IMR-90 (cell line): ENCODE results near the gene MYNN. TPM values are rescaled to one million over a fixed set of nuclear protein-coding genes. Genes with fewer than 3 reads are reported as not detected.

Experiments used
- ATAC-seq: fragments of 200-7000 bp; cut with Tn5 transposase; 2 replicates; pipeline ENCODE4 v1.9.1; 2020; ENCODE audit warnings: low read depth, mild to moderate bottlenecking, moderate library complexity
- BruUV-seq: library from RNA; stranded (reverse); fragments of 400-500 nt; replicated peaks from 2 replicates; lab custom pipeline; 2021; lab: Mats Ljungman, UMichigan
- CTCF ChIA-PET: fragments of 300-600 bp; formaldehyde crosslinking; extraction: SDS; loops from one replicate; lab custom pipeline; 2021; ENCODE audit warnings: antibody characterized with exemption; lab: Yijun Ruan, JAX
- POLR2A ChIA-PET: fragments of 300-600 bp; sonication (Branson Sonifier 250); formaldehyde crosslinking; loops from one replicate; lab custom pipeline; 2022; ENCODE audit warnings: antibody characterized with exemption; ENCODE audit not compliant: unreplicated experiment; lab: Charles Lee
- DNase-seq: peaks from one replicate; pipeline ENCODE4 v3.0.0; 2013
- H2AFZ ChIP-seq: replicated peaks from 2 replicates; pipeline ENCODE3; 2013; ENCODE audit warnings: low read length, mild to moderate bottlenecking; ENCODE audit not compliant: poor library complexity
- H2AK5ac ChIP-seq: 2 replicates; pipeline ENCODE4 v1.6.1; 2013; ENCODE audit warnings: low read depth, low read length, inconsistent platforms
- H2AK9ac ChIP-seq: replicated peaks from 2 replicates; pipeline ENCODE3; 2013; ENCODE audit warnings: mild to moderate bottlenecking, low read depth, low read length, moderate library complexity; ENCODE audit not compliant: poor library complexity
- H2BK120ac ChIP-seq: 2 replicates; pipeline ENCODE4 v1.6.1; 2013; ENCODE audit warnings: low read depth, low read length, inconsistent platforms
- H2BK15ac ChIP-seq: 3 replicates; pipeline ENCODE4 v1.6.1; 2013; ENCODE audit warnings: low read depth, low read length, inconsistent platforms
- H2BK20ac ChIP-seq: 2 replicates; pipeline ENCODE4 v1.6.1; 2013; ENCODE audit warnings: low read depth, mild to moderate bottlenecking, inconsistent platforms, low read length, moderate library complexity
- H2BK5ac ChIP-seq: 2 replicates; pipeline ENCODE4 v1.6.1; 2013; ENCODE audit warnings: mild to moderate bottlenecking, low read depth, low read length, inconsistent platforms; ENCODE audit not compliant: poor library complexity, severe bottlenecking
- H3K14ac ChIP-seq: replicated peaks from 2 replicates; pipeline ENCODE4 v1.6.1; 2013; ENCODE audit warnings: low read depth, low read length, inconsistent platforms
- H3K18ac ChIP-seq: 2 replicates; pipeline ENCODE4 v1.6.1; 2013; ENCODE audit warnings: low read depth, low read length, control low read depth
- H3K23ac ChIP-seq: 2 replicates; pipeline ENCODE4 v1.6.1; 2013; ENCODE audit warnings: low read depth, low read length, inconsistent platforms
- H3K27ac ChIP-seq: 2 replicates; pipeline ENCODE4 v1.5.1; 2013; ENCODE audit warnings: mild to moderate bottlenecking, control low read depth, low read length; ENCODE audit not compliant: insufficient read depth
- H3K27me3 ChIP-seq: 2 replicates; pipeline ENCODE4 v1.6.1; 2013; ENCODE audit warnings: low read length; ENCODE audit not compliant: control insufficient read depth, insufficient read depth
- H3K36me3 ChIP-seq: 2 replicates; pipeline ENCODE4 v1.6.1; 2013; ENCODE audit warnings: low read length, mixed read lengths; ENCODE audit not compliant: control insufficient read depth, insufficient read depth
- H3K4ac ChIP-seq: 2 replicates; pipeline ENCODE4 v1.6.1; 2013; ENCODE audit warnings: low read depth, low read length, inconsistent platforms
- H3K4me1 ChIP-seq: 2 replicates; pipeline ENCODE4 v1.6.1; 2013; ENCODE audit warnings: low read length, mixed read lengths; ENCODE audit not compliant: control insufficient read depth, insufficient read depth
- H3K4me2 ChIP-seq: 2 replicates; pipeline ENCODE4 v1.6.1; 2013; ENCODE audit warnings: low read depth, mild to moderate bottlenecking, control low read depth, low read length, moderate library complexity
- H3K4me3 ChIP-seq: 2 replicates; pipeline ENCODE4 v1.5.1; 2013; ENCODE audit warnings: low read depth, mild to moderate bottlenecking, control low read depth, low read length, moderate library complexity; ENCODE audit not compliant: insufficient read depth
- H3K56ac ChIP-seq: 2 replicates; pipeline ENCODE4 v1.6.1; 2013; ENCODE audit warnings: low read length, inconsistent platforms; ENCODE audit not compliant: insufficient read depth; ENCODE audit errors: extremely low read depth
- H3K79me1 ChIP-seq, 2 experiments: 2 replicates each; pipeline ENCODE4 v1.6.1; 2013; ENCODE audit warnings: low read length in 2 of 2, inconsistent platforms in 1 of 2, low read depth in 1 of 2
- H3K9ac ChIP-seq: 2 replicates; pipeline ENCODE4 v1.6.1; 2013; ENCODE audit warnings: low read depth, low read length, control low read depth
- H3K9me1 ChIP-seq: 2 replicates; pipeline ENCODE4 v1.6.1; 2013; ENCODE audit warnings: low read length, inconsistent platforms; ENCODE audit not compliant: insufficient read depth
- H3K9me3 ChIP-seq: 2 replicates; pipeline ENCODE4 v1.6.1; 2013; ENCODE audit warnings: low read length; ENCODE audit not compliant: control insufficient read depth, insufficient read depth
- H4K20me1 ChIP-seq: 2 replicates; pipeline ENCODE4 v1.6.1; 2013; ENCODE audit warnings: low read length, inconsistent platforms; ENCODE audit not compliant: insufficient read depth
- H4K5ac ChIP-seq: 2 replicates; pipeline ENCODE4 v1.6.1; 2013; ENCODE audit warnings: mild to moderate bottlenecking, low read depth, low read length, control low read depth
- H4K8ac ChIP-seq, 2 experiments: 2 replicates each; pipeline ENCODE4 v1.6.1; 2013; ENCODE audit warnings: low read depth in 2 of 2, low read length in 2 of 2, control low read depth in 1 of 2, inconsistent platforms in 1 of 2
- H4K91ac ChIP-seq: 2 replicates; pipeline ENCODE4 v1.6.1; 2013; ENCODE audit warnings: low read depth, low read length, inconsistent platforms; ENCODE audit not compliant: insufficient read depth
- CEBPB ChIP-seq: IDR thresholded peaks from 2 replicates; pipeline ENCODE4 v1.6.1; 2012; ENCODE audit warnings: low read depth, low read length, improper control_type of control experiment
- WGBS, 2 experiments: methylation state at CpG; one replicate each; pipeline versions ENCODE4 v1.1.5 to v1.1.7; 2013; ENCODE audit warnings: missing lambda C conversion rate in 2 of 2; ENCODE audit not compliant: insufficient read length in 1 of 2; ENCODE audit errors: extremely low coverage in 2 of 2; 5-methylcytosine and 5-hydroxymethylcytosine counted together
- dilution Hi-C: fragments of 300-500 bp; cut with HindIII; formaldehyde crosslinking; loops from one replicate; pipeline ENCODE4 v1.14.3; 2018; ENCODE audit warnings: low sequenced_read_pairs; ENCODE audit not compliant: unreplicated experiment
- in situ Hi-C: fragments of 300-500 bp; cut with MboI; formaldehyde crosslinking; loops from 3 replicates; pipeline ENCODE4 v1.14.3; 2019; ENCODE audit warnings: low sequenced_read_pairs, inconsistent platforms, mixed read lengths
- intact Hi-C: fragments of 100-400 bp; cut with micrococcal nuclease; formaldehyde crosslinking; loops from 2 replicates; pipeline ENCODE4 v1.10.0; 2022
- polyA plus RNA-seq, 3 experiments: library from polyadenylated mRNA; depleted of rRNA; stranded (reverse); fragments of >200 nt; gene quantifications; 2 replicates each; pipeline ENCODE4 v1.2.3, GENCODE V29; 2012; ENCODE audit warnings: low replicate concordance in 1 of 3
- total RNA-seq: library from RNA; depleted of rRNA; stranded (reverse); fragments of >200 nt; gene quantifications from 2 replicates; pipeline ENCODE4 v1.2.3, GENCODE V29; 2012

The MYNN gene
- total and polyA plus RNA-seq, 2 of the 4 experiments (the other 2 are of a cell fraction), result 11.8 to 26.9 TPM

- Histone ChIP-seq H2AK5ac (no peak overlapping the region), H3K9me1 (no peaks in the 10 kb centered on the region), H3K4ac (no peak overlapping the region), H3K56ac (no peak overlapping the region), H3K23ac (no peak overlapping the region), H3K4me1 (no peaks in the 10 kb centered on the region), H4K91ac (no peak overlapping the region), H3K14ac (no peak overlapping the region), H3K36me3 (peaks cover 33% of the 10 kb centered on the region), H3K4me3 (no peak overlapping the region), H2AFZ (no peak overlapping the region), H2AK9ac (no peak overlapping the region), H3K27me3 (no peaks in the 10 kb centered on the region), H3K27ac (no peak overlapping the region), H4K5ac (no peak overlapping the region), H4K20me1 (no peaks in the 10 kb centered on the region), H2BK120ac (no peak overlapping the region), H3K4me2 (no peak overlapping the region), H3K18ac (no peak overlapping the region), H2BK15ac (no peak overlapping the region), H2BK20ac (no peak overlapping the region), H3K9ac (no peak overlapping the region), H3K9me3 (no peaks in the 10 kb centered on the region), H2BK5ac (no peak overlapping the region), H4K8ac (no peak overlapping the region), H3K79me1 (peaks cover 20 to 29% of the 10 kb centered on the region in 2 experiments)
- CTCF ChIA-PET, result no interaction called here
- in situ Hi-C loops (no loop called here), dilution Hi-C loops (no loop called here), intact Hi-C loops (loop anchor here (5.0 to 10.0 kb wide), 2 partner anchors 34 to 207 kb away; partner anchors contain the start of genes LRRC34 and LRRIQ4)
- POLR2A ChIA-PET, result no interaction called here
- WGBS, 2 experiments, result 63% methylated on average over 3 of the region's 4 CpGs; no CpG with 5 or more reads in 1 of the 2 experiments
- no TSS peak for BruUV-seq
- no peak for DNase-seq
- no peak for TF ChIP-seq CEBPB
- ATAC-seq, result no peak
Observed at GRCh38 chr3:169777822-169778221, 4.6 kb downstream of the MYNN start.
